HepG2 (cell line): Measurements from ENCODE around the gene SCAI. TPM values are rescaled to one million over a fixed set of nuclear protein-coding genes. Genes with fewer than 3 reads are reported as not detected.
A peak's percentile ranks its signal among the peaks of the same experiment; 100 is the strongest.

Experiments used
- ATRX ChIP-seq: sonication (generic); formaldehyde crosslinking; IDR thresholded peaks from 2 replicates; pipeline ENCODE4 v1.4.0; 2020; ENCODE audit warnings: missing genetic modification reagents, borderline replicate concordance
- CBX2 ChIP-seq, 2 experiments: fragments of 200-600 bp in 1 of 2; sonication (generic); formaldehyde crosslinking in 1 of 2; IDR thresholded peaks; 2 replicates each; pipeline versions ENCODE4 v1.7.0 to v1.8.1; 2018 to 2022; ENCODE audit warnings: low read depth in 2 of 2, low read length in 1 of 2, mild to moderate bottlenecking in 1 of 2, missing genetic modification reagents in 1 of 2
- JUNB ChIP-seq: sonication (generic); formaldehyde crosslinking; IDR thresholded peaks from 2 replicates; pipeline ENCODE4 v1.8.0; 2022; ENCODE audit warnings: missing genetic modification reagents, mild to moderate bottlenecking, borderline replicate concordance
- SNAI1 ChIP-seq: sonication (generic); formaldehyde crosslinking; IDR thresholded peaks from 2 replicates; pipeline ENCODE4 v1.5.0; 2020; ENCODE audit warnings: mild to moderate bottlenecking, missing genetic modification reagents, borderline replicate concordance
- ZBTB1 ChIP-seq: sonication (generic); formaldehyde crosslinking; IDR thresholded peaks from 2 replicates; pipeline ENCODE4 v1.4.0; 2020; ENCODE audit warnings: missing genetic modification reagents, borderline replicate concordance
- ZFAT ChIP-seq: sonication (generic); formaldehyde crosslinking; conservative IDR thresholded peaks from 2 replicates; pipeline ENCODE4 v1.8.1; 2023; ENCODE audit warnings: missing genetic modification reagents, inconsistent platforms
- ZFP36L1 ChIP-seq: sonication (generic); formaldehyde crosslinking; IDR thresholded peaks from 2 replicates; pipeline ENCODE4 v1.8.0; 2022; ENCODE audit warnings: mild to moderate bottlenecking, missing genetic modification reagents, moderate library complexity
- ZNF20 ChIP-seq: sonication (generic); formaldehyde crosslinking; IDR thresholded peaks from 2 replicates; pipeline ENCODE4 v1.4.0; 2020; ENCODE audit warnings: mild to moderate bottlenecking, moderate library complexity, missing genetic modification reagents
- ZNF326 ChIP-seq: sonication (generic); formaldehyde crosslinking; IDR thresholded peaks from 2 replicates; pipeline ENCODE4 v1.4.0; 2020; ENCODE audit warnings: missing genetic modification reagents, borderline replicate concordance
- ZNF430 ChIP-seq: sonication (generic); formaldehyde crosslinking; IDR thresholded peaks from 2 replicates; pipeline ENCODE4 v1.9.0; 2021; ENCODE audit warnings: mild to moderate bottlenecking, missing genetic modification reagents
- ZNF546 ChIP-seq: sonication (generic); formaldehyde crosslinking; conservative IDR thresholded peaks from 2 replicates; pipeline ENCODE4 v1.8.1; 2023; ENCODE audit warnings: mild to moderate bottlenecking, missing genetic modification reagents
- ZNF652 ChIP-seq: IDR thresholded peaks from 2 replicates; pipeline ENCODE4 v1.6.1; 2016; ENCODE audit warnings: low read depth, borderline replicate concordance
- ZNF747 ChIP-seq: sonication (generic); formaldehyde crosslinking; IDR thresholded peaks from 2 replicates; pipeline ENCODE4 v1.8.1; 2023; ENCODE audit warnings: missing genetic modification reagents, mild to moderate bottlenecking, borderline replicate concordance
- ZNF878 ChIP-seq: sonication (generic); formaldehyde crosslinking; IDR thresholded peaks from 2 replicates; pipeline ENCODE4 v1.8.1; 2023; ENCODE audit warnings: mild to moderate bottlenecking, missing genetic modification reagents, moderate library complexity
- polyA plus RNA-seq, 8 experiments: library from polyadenylated mRNA; depleted of rRNA in 3 of 8; stranded (reverse) in 7 of 8; unstranded in 1 of 8; fragments of >200 nt; fragmentation: Illumina TruSeq in 4 of 8; extraction: Trizol in 4 of 8; gene quantifications; 2 replicates each; pipeline versions ENCODE4 v1.2.1 to v1.2.3, GENCODE V29; 2011 to 2016; ENCODE audit warnings: low read depth in 4 of 8, missing spikeins in 1 of 8, mixed read lengths in 1 of 8; ENCODE audit not compliant: insufficient read depth in 1 of 8
- total RNA-seq, 5 experiments: library from RNA; depleted of rRNA; stranded (reverse); fragments of >200 nt; fragmentation: Illumina TruSeq; extraction: Trizol; gene quantifications; 2 replicates each; pipeline ENCODE4 v1.2.3, GENCODE V29; 2016; ENCODE audit warnings: low read depth in 1 of 5
- TF ChIP-seq, protein P1 (sequence below): sonication (generic); formaldehyde crosslinking; conservative IDR thresholded peaks from 2 replicates; pipeline ENCODE4 v1.4.0; 2020; ENCODE audit warnings: mild to moderate bottlenecking, missing genetic modification reagents, moderate library complexity
- TF ChIP-seq, protein P2 (sequence below): IDR thresholded peaks from 2 replicates; pipeline ENCODE4 v1.6.1; 2016; ENCODE audit warnings: low read depth
- TF ChIP-seq, protein P3 (sequence below): sonication (generic); formaldehyde crosslinking; IDR thresholded peaks from 2 replicates; pipeline ENCODE4 v1.5.1; 2020; ENCODE audit warnings: mild to moderate bottlenecking, missing genetic modification reagents, borderline replicate concordance

SCAI gene
- total and polyA plus RNA-seq, 2 of the 13 experiments (the other 11 are each of a cell fraction or from before 2014, with no cell fraction given) = 4.4 to 8.4 TPM

DNA sequence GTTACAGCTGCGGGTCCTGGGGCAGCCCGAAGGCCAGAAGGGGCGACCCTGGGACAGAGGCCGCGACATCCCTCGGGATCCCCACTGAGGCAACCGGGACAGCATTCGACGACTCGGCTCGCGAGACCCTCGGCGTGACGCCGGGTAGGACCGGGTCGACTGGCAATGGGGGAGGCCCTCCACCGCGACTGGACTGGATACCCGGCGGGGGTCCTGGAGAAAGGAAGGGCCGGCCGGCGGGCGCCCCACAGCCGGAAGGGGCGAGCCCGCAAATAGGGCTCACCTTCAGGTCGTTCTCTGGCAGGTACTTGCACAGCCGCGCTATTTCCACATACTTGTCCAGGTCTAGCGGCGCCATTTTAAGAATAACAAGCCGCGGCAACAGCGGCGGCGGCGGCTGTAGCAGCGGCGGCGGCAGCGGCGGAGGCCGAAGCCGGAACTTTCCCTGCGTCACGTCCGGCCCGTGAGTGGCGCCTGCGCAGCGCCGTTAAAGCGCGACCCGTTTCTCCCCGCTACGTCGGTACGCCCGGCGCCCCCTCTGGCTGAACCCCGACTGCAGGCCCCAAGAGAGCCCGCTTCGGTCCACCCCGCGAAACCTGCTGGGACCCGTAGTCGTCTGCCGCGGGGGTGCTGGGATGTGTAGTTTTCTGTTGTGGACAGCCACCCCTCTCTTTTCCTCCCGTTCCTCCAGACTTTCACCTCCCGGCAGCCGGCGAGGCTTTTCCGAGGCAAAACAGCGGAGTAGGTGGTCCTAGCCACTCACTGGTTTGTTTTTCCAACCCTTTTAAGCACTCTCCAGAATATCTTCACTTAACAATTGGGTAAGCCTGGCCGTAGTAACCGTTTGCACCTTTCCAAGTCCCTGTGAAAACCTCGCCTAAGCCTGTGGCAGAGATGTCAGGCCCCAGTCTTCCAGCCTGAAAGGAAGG lies 46.3 kb upstream of the SCAI start, which contains the start of gene PPP6C (continued):
- TF ChIP-seq ZNF20 (CRISPR knock-in tag) (no peak), ZNF326 (CRISPR knock-in tag) (no peak), ZNF652 (no peak), CBX2 (IDR thresholded peaks at IDR 0.05; ENCODE audit: low read depth, low read length) (no peak), CBX2 (CRISPR knock-in tag; IDR thresholded peaks at IDR 0.05; ENCODE audit: low read depth) (no peak), ZBTB1 (no peak), ZNF430 (CRISPR knock-in tag) (peak; percentile 88), ZNF546 (CRISPR knock-in tag) (peak; percentile 30; the same call in 1 of the 2 replicates), SNAI1 (no peak), ZFAT (CRISPR knock-in tag) (no peak), ZNF747 (peak; percentile 89; the same call in 1 of the 2 replicates), ATRX (CRISPR knock-in tag) (no peak), ZNF878 (peak; percentile 58; the same call in 1 of the 2 replicates), JUNB (CRISPR knock-in tag) (no peak), ZFP36L1 (CRISPR knock-in tag) (peak; percentile 66; the same call in 1 of the 2 replicates)
- TF ChIP-seq, protein P1, sequence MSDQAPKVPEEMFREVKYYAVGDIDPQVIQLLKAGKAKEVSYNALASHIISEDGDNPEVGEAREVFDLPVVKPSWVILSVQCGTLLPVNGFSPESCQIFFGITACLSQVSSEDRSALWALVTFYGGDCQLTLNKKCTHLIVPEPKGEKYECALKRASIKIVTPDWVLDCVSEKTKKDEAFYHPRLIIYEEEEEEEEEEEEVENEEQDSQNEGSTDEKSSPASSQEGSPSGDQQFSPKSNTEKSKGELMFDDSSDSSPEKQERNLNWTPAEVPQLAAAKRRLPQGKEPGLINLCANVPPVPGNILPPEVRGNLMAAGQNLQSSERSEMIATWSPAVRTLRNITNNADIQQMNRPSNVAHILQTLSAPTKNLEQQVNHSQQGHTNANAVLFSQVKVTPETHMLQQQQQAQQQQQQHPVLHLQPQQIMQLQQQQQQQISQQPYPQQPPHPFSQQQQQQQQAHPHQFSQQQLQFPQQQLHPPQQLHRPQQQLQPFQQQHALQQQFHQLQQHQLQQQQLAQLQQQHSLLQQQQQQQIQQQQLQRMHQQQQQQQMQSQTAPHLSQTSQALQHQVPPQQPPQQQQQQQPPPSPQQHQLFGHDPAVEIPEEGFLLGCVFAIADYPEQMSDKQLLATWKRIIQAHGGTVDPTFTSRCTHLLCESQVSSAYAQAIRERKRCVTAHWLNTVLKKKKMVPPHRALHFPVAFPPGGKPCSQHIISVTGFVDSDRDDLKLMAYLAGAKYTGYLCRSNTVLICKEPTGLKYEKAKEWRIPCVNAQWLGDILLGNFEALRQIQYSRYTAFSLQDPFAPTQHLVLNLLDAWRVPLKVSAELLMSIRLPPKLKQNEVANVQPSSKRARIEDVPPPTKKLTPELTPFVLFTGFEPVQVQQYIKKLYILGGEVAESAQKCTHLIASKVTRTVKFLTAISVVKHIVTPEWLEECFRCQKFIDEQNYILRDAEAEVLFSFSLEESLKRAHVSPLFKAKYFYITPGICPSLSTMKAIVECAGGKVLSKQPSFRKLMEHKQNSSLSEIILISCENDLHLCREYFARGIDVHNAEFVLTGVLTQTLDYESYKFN = peak; percentile 52
- TF ChIP-seq, protein P2, sequence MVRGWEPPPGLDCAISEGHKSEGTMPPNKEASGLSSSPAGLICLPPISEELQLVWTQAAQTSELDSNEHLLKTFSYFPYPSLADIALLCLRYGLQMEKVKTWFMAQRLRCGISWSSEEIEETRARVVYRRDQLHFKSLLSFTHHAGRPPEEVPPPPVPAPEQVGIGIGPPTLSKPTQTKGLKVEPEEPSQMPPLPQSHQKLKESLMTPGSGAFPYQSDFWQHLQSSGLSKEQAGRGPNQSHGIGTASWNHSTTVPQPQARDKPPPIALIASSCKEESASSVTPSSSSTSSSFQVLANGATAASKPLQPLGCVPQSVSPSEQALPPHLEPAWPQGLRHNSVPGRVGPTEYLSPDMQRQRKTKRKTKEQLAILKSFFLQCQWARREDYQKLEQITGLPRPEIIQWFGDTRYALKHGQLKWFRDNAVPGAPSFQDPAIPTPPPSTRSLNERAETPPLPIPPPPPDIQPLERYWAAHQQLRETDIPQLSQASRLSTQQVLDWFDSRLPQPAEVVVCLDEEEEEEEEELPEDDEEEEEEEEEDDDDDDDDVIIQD (CRISPR knock-in tag) = peak; percentile 40; the same call in 1 of the 2 replicates
- TF ChIP-seq, protein P3, sequence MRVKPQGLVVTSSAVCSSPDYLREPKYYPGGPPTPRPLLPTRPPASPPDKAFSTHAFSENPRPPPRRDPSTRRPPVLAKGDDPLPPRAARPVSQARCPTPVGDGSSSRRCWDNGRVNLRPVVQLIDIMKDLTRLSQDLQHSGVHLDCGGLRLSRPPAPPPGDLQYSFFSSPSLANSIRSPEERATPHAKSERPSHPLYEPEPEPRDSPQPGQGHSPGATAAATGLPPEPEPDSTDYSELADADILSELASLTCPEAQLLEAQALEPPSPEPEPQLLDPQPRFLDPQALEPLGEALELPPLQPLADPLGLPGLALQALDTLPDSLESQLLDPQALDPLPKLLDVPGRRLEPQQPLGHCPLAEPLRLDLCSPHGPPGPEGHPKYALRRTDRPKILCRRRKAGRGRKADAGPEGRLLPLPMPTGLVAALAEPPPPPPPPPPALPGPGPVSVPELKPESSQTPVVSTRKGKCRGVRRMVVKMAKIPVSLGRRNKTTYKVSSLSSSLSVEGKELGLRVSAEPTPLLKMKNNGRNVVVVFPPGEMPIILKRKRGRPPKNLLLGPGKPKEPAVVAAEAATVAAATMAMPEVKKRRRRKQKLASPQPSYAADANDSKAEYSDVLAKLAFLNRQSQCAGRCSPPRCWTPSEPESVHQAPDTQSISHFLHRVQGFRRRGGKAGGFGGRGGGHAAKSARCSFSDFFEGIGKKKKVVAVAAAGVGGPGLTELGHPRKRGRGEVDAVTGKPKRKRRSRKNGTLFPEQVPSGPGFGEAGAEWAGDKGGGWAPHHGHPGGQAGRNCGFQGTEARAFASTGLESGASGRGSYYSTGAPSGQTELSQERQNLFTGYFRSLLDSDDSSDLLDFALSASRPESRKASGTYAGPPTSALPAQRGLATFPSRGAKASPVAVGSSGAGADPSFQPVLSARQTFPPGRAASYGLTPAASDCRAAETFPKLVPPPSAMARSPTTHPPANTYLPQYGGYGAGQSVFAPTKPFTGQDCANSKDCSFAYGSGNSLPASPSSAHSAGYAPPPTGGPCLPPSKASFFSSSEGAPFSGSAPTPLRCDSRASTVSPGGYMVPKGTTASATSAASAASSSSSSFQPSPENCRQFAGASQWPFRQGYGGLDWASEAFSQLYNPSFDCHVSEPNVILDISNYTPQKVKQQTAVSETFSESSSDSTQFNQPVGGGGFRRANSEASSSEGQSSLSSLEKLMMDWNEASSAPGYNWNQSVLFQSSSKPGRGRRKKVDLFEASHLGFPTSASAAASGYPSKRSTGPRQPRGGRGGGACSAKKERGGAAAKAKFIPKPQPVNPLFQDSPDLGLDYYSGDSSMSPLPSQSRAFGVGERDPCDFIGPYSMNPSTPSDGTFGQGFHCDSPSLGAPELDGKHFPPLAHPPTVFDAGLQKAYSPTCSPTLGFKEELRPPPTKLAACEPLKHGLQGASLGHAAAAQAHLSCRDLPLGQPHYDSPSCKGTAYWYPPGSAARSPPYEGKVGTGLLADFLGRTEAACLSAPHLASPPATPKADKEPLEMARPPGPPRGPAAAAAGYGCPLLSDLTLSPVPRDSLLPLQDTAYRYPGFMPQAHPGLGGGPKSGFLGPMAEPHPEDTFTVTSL (CRISPR knock-in tag) = 0 out of 2 replicates have a peak, but pooled peaks have one; percentile 13
